IPS-20b (cell line): ENCODE measurements around the gene ARID5B.

Source experiments
- H3K27ac ChIP-seq: one replicate; pipeline ENCODE4 v1.5.1; 2013; ENCODE audit warnings: low read length
- H3K27me3 ChIP-seq: 2 replicates; pipeline ENCODE4 v1.6.1; 2013; ENCODE audit warnings: mild to moderate bottlenecking, low read length, inconsistent platforms; ENCODE audit not compliant: insufficient read depth
- H3K36me3 ChIP-seq: 2 replicates; pipeline ENCODE4 v1.6.1; 2013; ENCODE audit warnings: low read depth, mild to moderate bottlenecking, inconsistent platforms, low read length, moderate library complexity; ENCODE audit not compliant: insufficient read depth
- H3K4me1 ChIP-seq: 2 replicates; pipeline ENCODE4 v1.6.1; 2013; ENCODE audit warnings: mild to moderate bottlenecking, control low read depth, inconsistent platforms, low read length, moderate library complexity; ENCODE audit not compliant: insufficient read depth
- H3K4me3 ChIP-seq: 2 replicates; pipeline ENCODE4 v1.5.1; 2013; ENCODE audit warnings: mild to moderate bottlenecking, low read length, inconsistent platforms
- H3K9ac ChIP-seq: 2 replicates; pipeline ENCODE4 v1.6.1; 2013; ENCODE audit warnings: low read depth, mild to moderate bottlenecking, inconsistent platforms, low read length, moderate library complexity
- H3K9me3 ChIP-seq: 2 replicates; pipeline ENCODE4 v1.6.1; 2013; ENCODE audit warnings: mild to moderate bottlenecking, low read depth, low read length, inconsistent platforms; ENCODE audit not compliant: insufficient read depth

ARID5B gene

DNA sequence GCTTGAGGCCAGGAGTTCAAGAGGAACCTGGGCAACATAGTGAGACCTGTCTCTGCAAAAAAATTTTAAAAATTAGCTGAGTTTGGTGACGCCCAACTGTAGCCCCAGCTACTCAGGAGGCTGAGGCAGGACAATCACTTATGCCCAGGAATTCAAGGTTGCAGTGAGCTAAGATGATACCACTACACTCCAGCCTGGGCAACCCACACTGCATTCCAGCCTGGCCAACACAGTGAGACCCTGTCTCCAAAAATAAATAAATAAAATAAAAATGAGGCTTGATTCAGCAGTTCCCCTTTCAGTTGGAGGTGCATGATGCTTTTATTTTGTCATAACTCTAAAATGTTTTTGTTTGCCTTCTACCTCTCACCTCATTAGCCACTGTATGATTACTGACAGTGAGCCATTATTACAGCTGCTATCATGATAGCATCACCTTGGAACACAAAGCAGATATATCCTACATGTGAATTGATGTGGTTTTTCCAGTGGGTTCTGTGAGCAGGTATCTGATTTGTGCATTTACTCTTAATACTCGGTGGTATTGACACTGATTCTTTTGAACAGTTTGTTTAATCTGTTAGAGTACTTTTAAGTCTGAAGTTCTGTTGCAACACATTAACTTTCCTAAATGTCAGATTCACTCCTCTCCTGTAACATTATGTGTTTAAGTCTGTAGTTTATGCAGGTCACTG, 49.1 kb downstream of the ARID5B start:
- Histone ChIP-seq H3K9me3 (no peaks in the 10 kb centered on the region), H3K36me3 (no peaks in the 10 kb centered on the region), H3K27me3 (no peaks in the 10 kb centered on the region), H3K27ac (no peak overlapping the region), H3K4me1 (no peaks in the 10 kb centered on the region), H3K9ac (no peak overlapping the region), H3K4me3 (no peak overlapping the region)

DNA sequence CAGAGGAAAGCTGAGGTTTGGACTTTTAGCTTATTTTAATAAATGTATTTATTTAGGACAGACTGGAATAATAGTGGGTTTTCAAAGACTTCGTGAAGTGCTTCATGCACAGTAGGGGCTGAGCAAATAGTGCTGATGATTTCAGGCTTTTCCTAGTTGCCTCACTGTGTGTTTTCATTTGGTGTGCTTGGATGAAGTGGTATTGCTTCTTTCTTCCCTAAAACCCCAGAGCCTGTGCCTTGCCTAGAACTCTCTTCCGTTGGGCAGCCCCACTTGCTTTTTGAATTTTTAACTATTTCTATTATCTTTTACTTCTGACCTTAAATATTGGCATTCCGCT, 49.6 kb downstream of the ARID5B start:
- Histone ChIP-seq H3K36me3 (no peaks in the 10 kb centered on the region), H3K4me3 (no peak overlapping the region), H3K9ac (no peak overlapping the region), H3K27me3 (no peaks in the 10 kb centered on the region), H3K27ac (no peak overlapping the region), H3K4me1 (no peaks in the 10 kb centered on the region), H3K9me3 (no peaks in the 10 kb centered on the region)

DNA sequence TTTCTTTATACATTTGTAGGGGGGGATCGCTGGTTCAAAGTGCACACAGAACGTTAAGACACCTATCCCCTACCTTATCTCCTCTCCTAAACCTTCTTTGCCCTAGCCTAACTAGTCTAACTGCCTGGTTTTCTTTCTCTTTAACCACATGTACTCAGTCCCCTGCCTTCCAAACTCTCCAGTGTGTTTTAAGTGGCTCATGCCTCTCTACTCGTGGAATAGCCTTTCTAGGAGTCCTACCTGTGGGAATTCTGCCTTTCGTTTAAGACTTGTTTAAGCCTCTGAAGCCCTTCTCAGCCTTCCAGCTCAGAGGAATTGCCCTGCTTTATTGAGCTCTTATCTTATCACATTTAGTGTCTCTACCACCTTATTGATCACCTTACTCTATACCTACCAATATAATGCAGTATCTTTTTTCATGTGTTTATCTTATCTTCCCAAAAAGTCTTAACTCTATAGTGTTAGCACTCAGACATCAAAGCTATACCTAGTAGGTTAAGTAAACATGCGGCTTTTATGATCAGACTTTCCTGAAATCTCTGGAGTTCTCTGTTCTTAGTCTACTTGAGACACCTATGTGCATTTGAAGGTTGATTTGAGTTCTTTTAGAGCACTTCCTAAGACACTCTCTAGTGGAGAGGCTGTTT, 50.7 kb downstream of the ARID5B start:
- no peaks in the 10 kb centered on the region for H3K4me1 ChIP-seq
- no peaks in the 10 kb centered on the region for H3K36me3 ChIP-seq
- H3K4me3 ChIP-seq = no peak overlapping the region
- no peaks in the 10 kb centered on the region for H3K27me3 ChIP-seq
- H3K9me3 ChIP-seq = no peaks in the 10 kb centered on the region
- H3K27ac ChIP-seq = no peak overlapping the region
- H3K9ac ChIP-seq = no peak overlapping the region

DNA sequence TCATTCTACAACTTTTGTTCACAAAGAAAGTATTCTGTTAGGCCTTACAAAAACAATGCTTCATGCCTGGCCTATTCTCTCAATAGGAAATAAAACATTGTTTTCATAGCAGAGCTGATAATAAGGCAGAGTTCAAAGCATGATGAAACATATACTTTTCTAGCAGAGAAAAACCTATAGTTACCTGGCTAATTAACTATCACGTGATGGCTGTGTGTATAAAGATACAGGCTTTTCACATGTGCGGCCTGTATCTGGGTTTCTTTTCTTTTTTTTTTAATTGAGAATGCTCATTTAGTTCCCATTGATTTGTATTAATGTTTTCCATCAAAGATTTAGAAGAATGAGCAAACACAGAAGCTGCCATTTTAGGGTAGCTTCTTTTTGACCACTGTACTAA, 51.7 kb downstream of the ARID5B start:
- Histone ChIP-seq H3K9ac (no peak overlapping the region), H3K27ac (no peak overlapping the region), H3K27me3 (no peaks in the 10 kb centered on the region), H3K4me3 (no peak overlapping the region), H3K4me1 (no peaks in the 10 kb centered on the region), H3K9me3 (no peaks in the 10 kb centered on the region), H3K36me3 (no peaks in the 10 kb centered on the region)

DNA sequence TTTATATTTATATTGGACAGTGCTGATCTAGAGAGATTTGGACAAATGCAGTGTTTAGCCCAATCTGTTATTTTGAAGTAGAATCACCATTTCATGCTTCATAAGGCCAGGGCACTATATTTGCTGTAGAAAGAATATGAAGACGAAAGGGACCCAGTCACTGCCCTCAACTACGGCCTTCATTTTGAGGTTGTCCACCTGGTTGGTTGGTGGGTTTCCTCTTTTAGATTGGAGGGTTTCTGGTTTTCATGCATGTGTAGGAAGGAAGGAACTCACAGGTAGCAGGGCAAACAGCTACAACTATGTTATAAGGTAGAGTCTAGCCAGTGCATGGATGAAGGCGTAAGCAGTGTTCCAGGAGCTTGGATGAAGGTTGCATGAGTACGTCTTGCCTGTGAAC, 56.3 kb downstream of the ARID5B start:
- no peaks in the 10 kb centered on the region for H3K4me1 ChIP-seq
- no peaks in the 10 kb centered on the region for H3K27me3 ChIP-seq
- no peaks in the 10 kb centered on the region for H3K36me3 ChIP-seq
- no peaks in the 10 kb centered on the region for H3K9me3 ChIP-seq
- H3K4me3 ChIP-seq = no peak overlapping the region
- no peak overlapping the region for H3K27ac ChIP-seq
- no peak overlapping the region for H3K9ac ChIP-seq

DNA sequence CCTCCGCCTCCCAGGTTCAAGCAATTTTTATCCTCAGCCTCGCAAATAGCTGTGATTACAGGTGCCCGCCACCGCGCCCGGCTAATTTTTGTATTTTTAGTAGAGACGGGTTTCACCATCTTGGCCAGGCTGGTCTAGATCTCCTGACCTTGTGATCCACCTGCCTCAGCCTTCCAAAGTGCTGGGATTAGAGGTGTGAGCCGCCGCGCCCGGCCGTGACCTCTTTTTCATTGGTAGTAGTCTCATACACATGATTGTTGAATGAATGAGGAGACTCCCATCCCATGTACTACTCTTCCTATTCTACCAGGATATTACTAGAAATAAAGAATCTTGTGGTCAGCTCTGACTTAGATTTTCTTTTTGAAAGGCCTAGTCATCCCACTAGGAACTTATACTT, 56.8 kb downstream of the ARID5B start:
- Histone ChIP-seq H3K9me3 (no peaks in the 10 kb centered on the region), H3K27ac (no peak overlapping the region), H3K9ac (no peak overlapping the region), H3K27me3 (no peaks in the 10 kb centered on the region), H3K4me1 (no peaks in the 10 kb centered on the region), H3K4me3 (no peak overlapping the region), H3K36me3 (no peaks in the 10 kb centered on the region)

DNA sequence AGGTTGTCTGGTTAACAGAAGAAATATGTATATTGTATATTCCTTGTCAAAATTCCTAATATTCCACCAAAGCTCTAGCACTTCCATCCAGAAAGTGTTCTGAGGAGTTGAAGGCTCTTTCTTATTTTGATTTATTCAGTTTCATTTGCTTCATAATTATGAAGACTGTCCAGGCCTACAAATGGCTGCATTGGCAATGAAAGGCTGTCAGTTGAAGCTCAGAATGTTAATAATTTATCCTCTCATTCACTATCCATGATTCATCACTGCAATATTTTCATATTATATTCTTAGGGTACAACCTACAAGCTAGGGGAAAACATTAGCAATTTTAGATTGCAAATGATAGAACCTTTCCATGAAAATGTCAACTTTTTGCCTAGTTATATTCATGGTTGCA, 57.3 kb downstream of the ARID5B start:
- Histone ChIP-seq H3K4me3 (no peak overlapping the region), H3K27ac (no peak overlapping the region), H3K36me3 (no peaks in the 10 kb centered on the region), H3K9me3 (no peaks in the 10 kb centered on the region), H3K27me3 (no peaks in the 10 kb centered on the region), H3K9ac (no peak overlapping the region), H3K4me1 (no peaks in the 10 kb centered on the region)

DNA sequence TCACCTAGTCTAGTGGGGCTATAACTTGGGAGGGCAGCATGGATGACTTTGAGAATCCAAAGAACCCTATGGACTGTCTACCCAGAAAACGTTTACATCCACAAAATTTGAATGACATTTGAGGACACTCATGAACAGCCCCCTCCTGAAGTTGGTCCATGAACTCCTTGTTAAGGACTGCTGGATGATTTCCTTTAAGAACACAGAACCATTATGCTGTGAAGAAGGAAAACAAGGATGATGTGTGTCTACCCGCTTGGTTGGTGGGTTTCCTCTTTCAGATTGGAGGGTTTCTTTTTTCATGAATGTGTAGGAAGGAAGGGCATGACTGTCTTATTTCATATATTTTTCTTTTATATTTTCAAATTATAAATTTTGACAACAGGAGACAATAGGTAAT, 58.3 kb downstream of the ARID5B start:
- Histone ChIP-seq H3K36me3 (no peaks in the 10 kb centered on the region), H3K9ac (no peak overlapping the region), H3K4me3 (no peak overlapping the region), H3K9me3 (no peaks in the 10 kb centered on the region), H3K27ac (no peak overlapping the region), H3K4me1 (peaks cover 8% of the 10 kb centered on the region; the same call in 1 of the 2 replicates), H3K27me3 (no peaks in the 10 kb centered on the region)

DNA sequence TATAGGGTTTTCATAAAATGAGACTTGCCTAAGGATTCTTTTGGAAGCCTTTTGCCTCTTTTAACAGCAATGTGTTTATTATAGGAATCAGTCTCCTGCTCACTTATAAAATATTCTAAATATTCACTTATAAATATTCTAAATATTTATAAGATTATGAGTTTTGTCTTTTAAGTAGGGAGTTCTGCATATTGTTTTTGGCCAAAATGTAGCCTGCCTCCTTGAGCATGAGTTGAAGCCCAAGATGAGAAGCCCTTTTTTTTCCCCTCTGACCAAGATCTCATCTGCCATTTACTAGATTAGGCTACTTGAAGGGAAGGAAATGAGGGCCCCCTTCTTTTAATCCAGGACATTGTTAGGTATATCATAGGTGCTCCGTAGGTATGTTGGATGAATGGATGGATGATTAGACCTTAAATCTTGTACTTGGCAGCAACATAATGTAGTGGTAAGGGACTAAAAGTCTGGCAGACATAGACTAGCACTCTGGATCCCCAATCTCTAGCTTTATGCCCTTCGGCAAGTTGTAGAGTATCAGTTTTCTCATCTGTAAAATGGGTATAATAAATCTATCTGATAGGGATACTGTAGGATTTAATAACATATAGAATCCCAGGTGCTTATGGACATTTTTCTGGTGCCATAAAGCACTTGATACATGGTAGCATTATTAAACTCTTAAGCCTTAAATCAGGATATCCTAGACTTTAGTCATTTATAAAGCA, 59.1 kb downstream of the ARID5B start:
- Histone ChIP-seq H3K9ac (no peak overlapping the region), H3K27ac (no peak overlapping the region), H3K27me3 (no peaks in the 10 kb centered on the region), H3K9me3 (no peaks in the 10 kb centered on the region), H3K36me3 (no peaks in the 10 kb centered on the region), H3K4me1 (peaks cover 8% of the 10 kb centered on the region; the same call in 1 of the 2 replicates), H3K4me3 (no peak overlapping the region)

DNA sequence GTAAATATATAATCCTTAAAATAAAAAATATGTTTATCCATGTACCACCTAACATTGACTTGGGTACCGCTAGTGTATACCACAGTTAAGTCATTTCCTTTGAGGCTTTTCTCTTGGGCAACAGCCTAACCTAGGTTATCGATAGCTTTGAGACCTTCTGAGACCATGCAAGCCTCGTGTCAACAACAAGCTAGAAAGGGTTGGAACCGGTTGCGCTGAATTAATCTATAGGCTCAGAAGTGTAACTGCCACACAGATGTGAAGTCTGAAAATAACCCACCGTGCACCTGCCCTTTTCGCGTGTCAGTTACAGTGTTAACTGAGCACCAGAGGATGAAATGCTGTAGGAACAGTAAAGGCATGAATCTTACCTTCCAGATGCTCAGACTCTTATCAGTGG, 59.8 kb downstream of the ARID5B start:
- Histone ChIP-seq H3K27me3 (no peaks in the 10 kb centered on the region), H3K4me3 (no peak overlapping the region), H3K27ac (no peak overlapping the region), H3K36me3 (no peaks in the 10 kb centered on the region), H3K9ac (no peak overlapping the region), H3K4me1 (peaks cover 8% of the 10 kb centered on the region; the same call in 1 of the 2 replicates), H3K9me3 (no peaks in the 10 kb centered on the region)

DNA sequence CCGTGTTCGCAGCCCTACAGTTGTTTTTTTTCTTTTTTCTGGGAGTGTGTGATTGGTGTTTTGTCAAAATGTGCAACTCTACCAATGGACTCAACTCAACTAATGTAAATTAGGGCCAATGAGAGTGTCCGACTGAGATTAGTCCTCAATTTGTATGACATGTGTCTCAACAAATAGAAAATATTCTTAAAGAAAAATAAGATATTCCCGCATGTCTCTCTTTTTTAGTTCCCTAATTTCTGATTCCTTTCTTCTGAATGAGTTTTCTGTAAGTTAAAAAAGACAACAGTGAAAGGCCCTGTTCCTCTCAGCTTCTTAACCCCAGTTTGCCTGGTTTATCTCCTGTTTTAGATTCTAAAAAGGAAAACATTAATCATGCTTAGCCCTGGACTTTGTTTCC, 61.5 kb downstream of the ARID5B start:
- Histone ChIP-seq H3K9me3 (no peaks in the 10 kb centered on the region), H3K36me3 (no peaks in the 10 kb centered on the region), H3K27ac (no peak overlapping the region), H3K4me3 (no peak overlapping the region), H3K27me3 (no peaks in the 10 kb centered on the region), H3K9ac (no peak overlapping the region), H3K4me1 (peaks cover 8% of the 10 kb centered on the region; the same call in 1 of the 2 replicates)

DNA sequence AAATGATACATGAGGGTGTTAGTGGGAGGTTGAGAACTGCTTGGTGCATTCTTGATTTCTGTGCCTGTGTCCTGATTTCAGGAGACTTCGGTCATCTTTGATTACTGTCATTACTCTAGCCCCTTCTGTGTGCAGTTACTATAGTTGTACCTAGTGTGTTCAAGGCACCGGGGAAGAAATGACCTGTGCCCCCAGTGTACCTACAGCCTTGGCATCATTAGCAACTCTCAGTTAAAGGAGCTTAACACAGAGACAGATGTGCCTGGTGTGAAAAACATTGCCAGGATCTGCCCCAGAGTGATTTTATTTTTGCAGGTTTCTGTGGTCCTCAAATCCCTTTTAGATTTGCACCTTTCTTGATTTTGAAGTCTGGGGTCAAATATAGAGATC, 62.2 kb downstream of the ARID5B start:
- no peak overlapping the region for H3K27ac ChIP-seq
- H3K4me3 ChIP-seq = no peak overlapping the region
- H3K27me3 ChIP-seq = no peaks in the 10 kb centered on the region
- H3K4me1 ChIP-seq = peaks cover 8% of the 10 kb centered on the region; the same call in 1 of the 2 replicates
- no peak overlapping the region for H3K9ac ChIP-seq
- no peaks in the 10 kb centered on the region for H3K9me3 ChIP-seq
- no peaks in the 10 kb centered on the region for H3K36me3 ChIP-seq
